ENCODE data around the gene LCN15.
"Not testable (repeated sequence)": the region's sequence is repeated elsewhere in the genome, so short reads cannot be mapped to it uniquely, and the experiment has no call there.

Gene LCN15

GRCh38 chr9:136794281-136794999, 30.1 kb upstream of the LCN15 start:
- DNase-seq: no peak

GRCh38 chr9:136793086-136793946, 29.0 kb upstream of the LCN15 start:
- DNase-seq: peak in 1 of 3 donors; percentile 19

- no peak for DNase-seq
Observed at GRCh38 chr9:136792321-136793085, 28.2 kb upstream of the LCN15 start.

GRCh38 chr9:136791516-136792276, 27.4 kb upstream of the LCN15 start:
- peak; percentile 55 to 73 (median 67) for DNase-seq

- peak; percentile 100 for DNase-seq
Observed at GRCh38 chr9:136790640-136791515, 26.6 kb upstream of the LCN15 start, which contains the start of gene TMEM141. TSS of gene TMEM141 (plus strand) at chr9:136791344. CDS start at chr9:136791371, 27 bp downstream.

- DNase-seq: no peak
Observed at GRCh38 chr9:136789523-136789937, 25.2 kb upstream of the LCN15 start.

GRCh38 chr9:136788644-136789522, 24.6 kb upstream of the LCN15 start:
- DNase-seq: not testable (repeated sequence)

GRCh38 chr9:136787690-136788400, 23.5 kb upstream of the LCN15 start:
- DNase-seq: peak; percentile 78 to 84 (median 82)

- not testable (repeated sequence) for DNase-seq
Observed at GRCh38 chr9:136786983-136787382, 22.7 kb upstream of the LCN15 start.

GRCh38 chr9:136786451-136786850, 22.1 kb upstream of the LCN15 start:
- no peak for DNase-seq

- DNase-seq: not testable (repeated sequence)
Observed at GRCh38 chr9:136785565-136786355, 21.4 kb upstream of the LCN15 start.

GRCh38 chr9:136784997-136785361, 20.7 kb upstream of the LCN15 start:
- no peak for DNase-seq

GRCh38 chr9:136784249-136784996, 20.1 kb upstream of the LCN15 start:
- DNase-seq: peak; percentile 58 to 65 (median 63)

- DNase-seq: no peak
Observed at GRCh38 chr9:136782452-136782851, 18.1 kb upstream of the LCN15 start.

GRCh38 chr9:136779808-136780207, 15.5 kb upstream of the LCN15 start:
- no peak for DNase-seq

GRCh38 chr9:136777359-136777758, 13.0 kb upstream of the LCN15 start:
- DNase-seq: no peak

GRCh38 chr9:136776947-136777346, 12.6 kb upstream of the LCN15 start:
- DNase-seq: no peak

- DNase-seq: no peak
Observed at GRCh38 chr9:136775191-136775590, 10.9 kb upstream of the LCN15 start.

All from suppressor macrophage treated with lipopolysaccharide for 1 hour (primary cell).